Smooth muscle cell (in vitro differentiated cells): ENCODE data around the gene SF3A2. TPM values are rescaled to one million over a fixed set of nuclear protein-coding genes. Genes with fewer than 3 reads are reported as not detected.

Experiments used
- DNase-seq: peaks from one replicate; lab custom pipeline; 2025; ENCODE audit not compliant: unreplicated experiment; lab: John Stamatoyannopoulos, UW
- H2AFZ ChIP-seq: fragments of 200-600 bp; sonication (generic); 2 replicates; pipeline ENCODE4 v1.6.0; 2016; ENCODE audit warnings: antibody characterized with exemption, low read depth, mild to moderate bottlenecking
- H3F3A ChIP-seq: fragments of 200-600 bp; sonication (generic); 2 replicates; pipeline ENCODE4 v1.6.0; 2017; ENCODE audit warnings: antibody characterized with exemption, low read depth
- H3K27ac ChIP-seq: fragments of 200-600 bp; sonication (generic); 2 replicates; pipeline ENCODE4 v1.5.1; 2016; ENCODE audit warnings: low read depth, mild to moderate bottlenecking
- H3K27me3 ChIP-seq: fragments of 200-600 bp; sonication (generic); 2 replicates; pipeline ENCODE4 v1.6.1; 2016; ENCODE audit warnings: low read depth, mild to moderate bottlenecking
- H3K36me3 ChIP-seq: fragments of 200-600 bp; sonication (generic); 2 replicates; pipeline ENCODE4 v1.5.1; 2016; ENCODE audit warnings: low read depth
- H3K4me1 ChIP-seq: fragments of 200-600 bp; sonication (generic); 2 replicates; pipeline ENCODE4 v1.5.1; 2016; ENCODE audit warnings: low read depth
- H3K4me2 ChIP-seq: fragments of 200-600 bp; sonication (generic); 2 replicates; pipeline ENCODE4 v1.6.0; 2016; ENCODE audit warnings: mild to moderate bottlenecking
- H3K4me3 ChIP-seq: fragments of 200-600 bp; sonication (generic); 2 replicates; pipeline ENCODE4 v1.5.1; 2016; ENCODE audit warnings: mild to moderate bottlenecking
- H3K79me2 ChIP-seq: fragments of 200-600 bp; sonication (generic); 2 replicates; pipeline ENCODE4 v1.6.0; 2016; ENCODE audit warnings: low read depth, mild to moderate bottlenecking
- H3K9ac ChIP-seq: fragments of 200-600 bp; sonication (generic); 2 replicates; pipeline ENCODE4 v1.6.0; 2016; ENCODE audit warnings: low read depth
- H3K9me3 ChIP-seq: fragments of 200-600 bp; sonication (generic); replicated peaks from 2 replicates; pipeline ENCODE4 v1.5.1; 2016; ENCODE audit warnings: low read depth
- H4K20me1 ChIP-seq: fragments of 200-600 bp; sonication (generic); 2 replicates; pipeline ENCODE4 v1.6.0; 2016; ENCODE audit warnings: low read depth
- WGBS: methylation state at CpG from one replicate; pipeline ENCODE4 v1.1.7; 2016; ENCODE audit warnings: low lambda C conversion rate; 5-methylcytosine and 5-hydroxymethylcytosine counted together
- polyA plus RNA-seq: library from polyadenylated mRNA; unstranded; fragments of >200 nt; fragmentation: Nextera tagmentation; extraction: Ambion mirVana; gene quantifications from 2 replicates; pipeline ENCODE4 v1.2.1, GENCODE V29; 2016
- total RNA-seq: library from RNA; depleted of rRNA; stranded (reverse); fragments of >200 nt; gene quantifications from 2 replicates; pipeline ENCODE4 v1.2.3, GENCODE V29; 2014
- TF ChIP-seq, protein P1 (sequence below): fragments of 200-600 bp; sonication (generic); IDR thresholded peaks from 2 replicates; pipeline ENCODE4 v1.5.1; 2017; ENCODE audit warnings: borderline replicate concordance, mild to moderate bottlenecking, antibody characterized with exemption; ENCODE audit not compliant: insufficient read depth, poor library complexity, severe bottlenecking

Gene SF3A2
- total and polyA plus RNA-seq, 2 experiments from 2014 or later, result 28.5 to 63.0 TPM

DNA sequence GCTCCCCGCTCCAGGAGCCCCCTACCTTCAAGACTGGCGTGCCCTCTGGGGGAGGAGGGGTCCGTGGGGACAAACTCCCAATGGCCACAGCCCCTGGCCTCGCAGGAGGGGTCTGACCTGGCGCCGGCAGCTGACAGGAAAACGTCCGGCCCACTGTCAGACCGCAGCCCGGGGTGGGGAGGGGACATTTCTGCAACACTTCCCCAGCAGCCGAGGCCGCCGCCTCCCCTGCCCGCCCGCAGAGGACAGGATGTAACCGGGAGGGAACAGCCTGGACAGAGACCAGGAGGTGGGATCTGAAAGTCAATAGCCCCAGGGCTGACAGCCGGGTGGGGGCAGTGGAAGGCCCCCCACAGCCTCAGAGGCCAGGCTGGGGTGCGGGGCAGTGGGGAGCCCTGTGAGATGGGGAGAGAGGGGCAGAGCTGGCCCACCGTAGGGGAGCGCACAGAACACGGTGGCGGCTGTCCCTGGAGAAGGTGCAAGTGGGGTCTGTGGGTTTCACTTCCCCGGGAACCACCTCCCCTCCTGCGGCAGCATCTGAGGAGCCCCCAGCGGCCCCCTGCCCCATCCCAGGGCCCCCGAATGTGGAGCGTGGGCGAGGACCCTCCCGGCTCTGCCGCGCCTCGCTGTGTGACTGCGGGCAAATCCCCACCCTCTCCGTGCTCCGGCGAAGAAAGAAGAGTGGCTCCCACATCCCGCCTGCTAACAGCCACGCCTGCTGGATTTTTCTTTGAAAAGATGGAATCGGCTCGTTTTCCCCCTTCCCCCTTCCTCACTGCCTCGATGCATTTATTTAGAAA lies 45.6 kb downstream of the SF3A2 start, which contains the start of gene PEAK3:
Gene PEAK3 (minus strand): TSS at position 114 of the 800 bp plus-strand sequence. CDS start 1,244 bp downstream, outside the sequence.
- WGBS, result 12% methylated on average over 33 of the region's 41 CpGs
- TF ChIP-seq, protein P1, sequence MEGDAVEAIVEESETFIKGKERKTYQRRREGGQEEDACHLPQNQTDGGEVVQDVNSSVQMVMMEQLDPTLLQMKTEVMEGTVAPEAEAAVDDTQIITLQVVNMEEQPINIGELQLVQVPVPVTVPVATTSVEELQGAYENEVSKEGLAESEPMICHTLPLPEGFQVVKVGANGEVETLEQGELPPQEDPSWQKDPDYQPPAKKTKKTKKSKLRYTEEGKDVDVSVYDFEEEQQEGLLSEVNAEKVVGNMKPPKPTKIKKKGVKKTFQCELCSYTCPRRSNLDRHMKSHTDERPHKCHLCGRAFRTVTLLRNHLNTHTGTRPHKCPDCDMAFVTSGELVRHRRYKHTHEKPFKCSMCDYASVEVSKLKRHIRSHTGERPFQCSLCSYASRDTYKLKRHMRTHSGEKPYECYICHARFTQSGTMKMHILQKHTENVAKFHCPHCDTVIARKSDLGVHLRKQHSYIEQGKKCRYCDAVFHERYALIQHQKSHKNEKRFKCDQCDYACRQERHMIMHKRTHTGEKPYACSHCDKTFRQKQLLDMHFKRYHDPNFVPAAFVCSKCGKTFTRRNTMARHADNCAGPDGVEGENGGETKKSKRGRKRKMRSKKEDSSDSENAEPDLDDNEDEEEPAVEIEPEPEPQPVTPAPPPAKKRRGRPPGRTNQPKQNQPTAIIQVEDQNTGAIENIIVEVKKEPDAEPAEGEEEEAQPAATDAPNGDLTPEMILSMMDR, result no peak
- no peak within 1 kb of the TSS for H3K9ac ChIP-seq
- no peak within 1 kb of the TSS for H2AFZ ChIP-seq
- peak; percentile 25 for DNase-seq
- peaks cover 41% of the 10 kb centered on the region for H4K20me1 ChIP-seq
- H3K79me2 ChIP-seq, result no peaks in the 10 kb centered on the region
- H3K36me3 ChIP-seq, result no peaks in the 10 kb centered on the region
- no peaks in the 10 kb centered on the region for H3F3A ChIP-seq
- no peak within 1 kb of the TSS for H3K27ac ChIP-seq
- H3K4me2 ChIP-seq, result peak within 1 kb of the TSS; percentile 85
- H3K4me1 ChIP-seq, result no peaks in the 10 kb centered on the region
- H3K27me3 ChIP-seq, result peaks cover 10% of the 10 kb centered on the region
- no peaks in the 10 kb centered on the region for H3K9me3 ChIP-seq
- peak within 1 kb of the TSS; percentile 39 for H3K4me3 ChIP-seq

DNA sequence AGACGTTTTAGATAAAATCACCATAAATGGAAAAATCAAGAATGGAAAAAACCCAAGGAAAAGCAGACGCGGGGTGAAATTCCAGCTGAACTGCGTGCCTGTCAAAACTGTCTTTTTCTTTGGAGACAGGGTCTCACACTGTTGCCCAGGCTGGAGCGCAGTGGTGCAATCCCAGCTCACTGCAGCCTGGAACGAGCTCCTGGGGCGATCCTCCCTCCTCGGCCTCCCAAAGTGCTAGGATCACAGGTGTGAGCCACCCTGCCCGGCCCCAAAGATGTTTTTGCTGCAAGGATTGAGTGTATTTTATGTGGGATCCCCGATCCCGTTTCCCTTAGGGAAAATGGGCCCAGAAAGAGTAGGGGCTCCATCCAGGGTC lies 46.2 kb downstream of the SF3A2 start:
- Histone ChIP-seq H3K4me3 (peak overlapping the region; percentile 39), H3F3A (no peaks in the 10 kb centered on the region), H3K27ac (no peak overlapping the region), H3K9ac (no peak overlapping the region), H2AFZ (no peak overlapping the region), H3K27me3 (peaks cover 14% of the 10 kb centered on the region), H3K36me3 (no peaks in the 10 kb centered on the region), H3K9me3 (no peaks in the 10 kb centered on the region), H4K20me1 (peaks cover 44% of the 10 kb centered on the region), H3K4me2 (peak overlapping the region; percentile 85), H3K79me2 (no peaks in the 10 kb centered on the region), H3K4me1 (no peaks in the 10 kb centered on the region)
- WGBS, result 68% methylated on average over 11 of the region's 11 CpGs
- DNase-seq, result no peak
- TF ChIP-seq, protein P1, result no peak

DNA sequence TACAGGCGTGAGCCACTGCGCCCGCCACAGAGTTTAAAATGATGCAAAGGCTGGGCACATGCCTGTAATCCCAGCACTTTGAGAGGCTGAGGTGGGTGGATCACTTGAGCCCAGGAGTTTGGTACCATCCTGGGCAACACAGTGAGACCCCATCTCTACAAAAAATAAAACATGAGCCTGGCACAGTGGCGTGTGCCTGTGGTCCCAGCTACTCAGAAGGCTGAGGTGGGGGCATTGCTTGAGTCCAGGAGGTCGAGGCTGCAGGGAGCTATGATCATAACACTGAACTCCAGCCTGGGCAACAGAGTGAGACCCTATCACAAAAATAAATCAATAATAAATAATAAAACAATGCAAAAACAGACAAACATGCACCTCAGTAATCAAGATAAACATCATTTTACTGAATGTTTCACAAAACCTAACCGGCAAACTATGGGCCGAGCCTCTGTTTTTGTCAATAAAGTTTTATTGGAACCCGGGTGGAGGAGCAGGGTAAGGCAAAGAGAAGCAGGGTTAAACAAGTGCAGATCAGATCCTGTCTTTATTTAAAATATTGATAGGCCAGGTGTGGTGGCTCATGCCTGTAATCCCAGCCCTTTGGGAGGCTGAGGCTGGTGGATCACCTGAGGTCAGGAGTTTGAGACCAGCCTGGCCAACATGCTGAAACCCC lies 47.3 kb downstream of the SF3A2 start:
- Histone ChIP-seq H4K20me1 (peaks cover 49% of the 10 kb centered on the region), H3K79me2 (no peaks in the 10 kb centered on the region), H3F3A (no peaks in the 10 kb centered on the region), H3K9me3 (no peaks in the 10 kb centered on the region), H3K27me3 (peaks cover 25% of the 10 kb centered on the region), H2AFZ (no peak overlapping the region), H3K4me2 (no peak overlapping the region), H3K4me3 (no peak overlapping the region), H3K4me1 (no peaks in the 10 kb centered on the region), H3K9ac (no peak overlapping the region), H3K27ac (no peak overlapping the region), H3K36me3 (no peaks in the 10 kb centered on the region)
- DNase-seq, result no peak
- WGBS, result 97% methylated on average over 8 of the region's 8 CpGs
- TF ChIP-seq, protein P1, result no peak
